GM19395 (cell line): ENCODE measurements around the gene ELAPOR1.
A peak's percentile ranks its signal among the peaks of the same experiment; 100 is the strongest.
"Not testable (repeated sequence)": the region's sequence is repeated elsewhere in the genome, so short reads cannot be mapped to it uniquely, and the experiment has no call there.

Source experiments
- ATAC-seq: cut with Tn5 transposase; IDR thresholded peaks from one replicate; pipeline ENCODE4 v1.9.1; 2021; ENCODE audit warnings: mild to moderate bottlenecking, moderate library complexity; ENCODE audit not compliant: unreplicated experiment

Gene ELAPOR1

GRCh38 chr1:109135940-109136339, 22.0 kb downstream of the ELAPOR1 start:
- no peak for ATAC-seq

- ATAC-seq = no peak
These were observed 22.9 kb downstream of the ELAPOR1 start for GRCh38 chr1:109136766-109137165.

- no peak for ATAC-seq
These were observed 24.0 kb downstream of the ELAPOR1 start for GRCh38 chr1:109137958-109138357.

GRCh38 chr1:109138358-109138757, 24.4 kb downstream of the ELAPOR1 start:
- no peak for ATAC-seq

DNA sequence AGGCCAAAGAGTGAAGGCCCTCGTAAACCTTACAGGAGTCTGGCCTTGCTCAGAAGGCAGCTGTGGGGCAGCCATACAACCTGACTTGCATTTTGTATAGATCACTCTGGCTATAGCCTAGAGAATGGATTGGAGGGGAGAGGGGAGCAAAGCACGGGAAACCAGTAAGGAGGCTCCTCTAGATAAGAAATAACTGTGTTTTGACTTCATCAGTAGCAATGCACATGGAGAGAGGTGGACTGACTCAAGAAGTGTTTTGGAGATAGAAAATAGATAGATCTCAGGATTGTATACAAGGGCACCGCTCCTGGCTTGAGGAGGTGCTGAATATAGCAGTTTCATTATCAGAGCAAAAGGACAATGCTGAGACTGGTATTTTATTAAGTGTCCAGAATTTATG, 26.5 kb downstream of the ELAPOR1 start:
- ATAC-seq = no peak

- no peak for ATAC-seq
These were observed 28.3 kb downstream of the ELAPOR1 start for GRCh38 chr1:109142260-109142659.

DNA sequence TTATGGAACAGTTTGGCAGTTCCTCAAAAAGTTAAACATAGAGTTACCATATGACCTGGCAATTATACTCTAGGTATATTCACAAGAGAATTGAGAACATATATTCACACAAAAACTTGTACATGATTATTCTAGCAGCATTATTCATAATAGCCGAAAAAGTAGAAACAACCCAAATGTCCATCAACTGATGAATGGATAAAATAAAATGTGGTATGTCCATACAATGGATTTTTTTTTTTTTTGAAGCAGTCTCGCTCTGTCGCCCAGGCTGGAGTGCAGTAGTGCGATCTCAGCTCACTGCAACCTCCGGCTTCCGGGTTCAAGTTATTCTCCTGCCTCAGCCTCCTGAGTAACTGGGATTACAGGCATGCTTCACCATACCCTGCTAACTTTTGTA, 28.8 kb downstream of the ELAPOR1 start:
- ATAC-seq = not testable (repeated sequence)

GRCh38 chr1:109148987-109149561, 35.2 kb downstream of the ELAPOR1 start:
- ATAC-seq = no peak

DNA sequence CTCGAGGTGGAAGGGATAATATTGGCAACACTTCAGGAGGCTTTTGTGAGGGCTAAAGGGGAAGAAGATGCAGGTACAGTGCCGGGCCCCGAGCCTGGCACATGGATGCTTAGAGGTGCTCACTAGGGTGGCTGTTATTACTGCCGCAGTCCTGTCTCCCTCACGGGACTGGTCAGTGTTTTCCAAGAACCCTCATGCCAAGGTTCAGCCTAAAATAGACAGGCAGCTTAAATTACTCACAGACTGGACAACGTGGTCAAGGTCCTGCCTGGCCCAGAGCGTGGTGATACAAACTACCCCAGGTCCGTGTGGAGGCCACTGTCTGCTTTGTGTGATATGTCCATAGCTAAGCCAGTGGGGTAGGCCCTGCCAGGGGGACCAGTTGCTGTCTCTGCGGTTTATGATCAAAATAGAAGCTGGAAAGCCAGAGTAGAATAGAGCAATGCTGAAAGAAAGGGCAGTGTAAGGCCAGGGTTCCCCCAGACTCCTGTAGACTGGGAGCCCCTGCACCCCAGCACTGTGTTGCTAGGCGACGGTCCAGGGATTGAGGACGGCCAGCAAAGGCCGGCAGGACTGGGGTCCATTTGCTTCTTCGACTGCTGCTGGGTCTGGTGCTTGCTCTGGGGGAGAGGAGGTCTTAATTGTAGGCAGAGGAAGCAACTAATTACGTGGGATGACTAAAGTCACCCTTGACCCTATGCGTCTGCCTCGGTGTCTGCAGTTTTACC, 36.1 kb downstream of the ELAPOR1 start:
- ATAC-seq = no peak

GRCh38 chr1:109151146-109151990, 37.5 kb downstream of the ELAPOR1 start:
- ATAC-seq = no peak

DNA sequence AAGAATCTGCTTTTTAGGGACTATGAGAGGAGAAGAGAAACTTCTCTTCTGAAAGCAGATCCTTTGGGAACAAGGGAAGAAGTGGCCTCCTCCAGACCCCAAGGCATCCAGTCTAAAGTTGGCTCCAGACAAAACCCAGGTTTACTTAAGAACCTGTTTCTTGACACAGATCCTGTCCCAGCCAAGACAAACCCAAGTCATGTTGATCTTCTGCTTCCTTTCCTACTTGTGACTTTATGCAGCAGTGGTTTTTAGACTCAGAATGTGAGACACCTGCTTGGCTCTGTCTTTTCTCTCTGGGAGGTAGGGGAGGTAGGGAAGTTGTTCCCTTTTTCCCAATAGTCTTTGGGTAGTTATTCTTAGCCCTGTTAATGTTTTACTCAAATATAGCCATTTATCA, 38.3 kb downstream of the ELAPOR1 start:
- no peak for ATAC-seq

- ATAC-seq = no peak
These were observed 43.0 kb downstream of the ELAPOR1 start for GRCh38 chr1:109156916-109157385.

- ATAC-seq = no peak
These were observed 44.5 kb downstream of the ELAPOR1 start for GRCh38 chr1:109158433-109158832.

DNA sequence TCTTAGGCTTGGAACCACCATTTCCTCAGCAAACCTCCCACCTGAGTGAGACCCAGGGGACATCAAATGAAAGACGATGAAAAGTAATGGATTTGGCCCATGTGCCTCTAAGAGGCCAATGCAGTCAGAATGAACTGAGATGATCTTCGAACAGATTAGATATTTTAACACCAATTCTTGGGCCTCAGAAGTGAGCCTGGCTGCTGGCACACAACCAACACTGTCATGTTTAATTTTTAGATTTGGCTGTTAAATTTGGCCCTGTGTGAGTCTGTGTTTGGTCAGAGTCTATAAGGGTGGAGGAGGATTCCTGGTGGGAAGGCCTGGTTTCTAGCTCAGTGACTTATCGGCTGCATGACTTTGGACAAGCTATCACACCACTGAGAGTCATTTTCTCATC, 45.4 kb downstream of the ELAPOR1 start:
- ATAC-seq = no peak

DNA sequence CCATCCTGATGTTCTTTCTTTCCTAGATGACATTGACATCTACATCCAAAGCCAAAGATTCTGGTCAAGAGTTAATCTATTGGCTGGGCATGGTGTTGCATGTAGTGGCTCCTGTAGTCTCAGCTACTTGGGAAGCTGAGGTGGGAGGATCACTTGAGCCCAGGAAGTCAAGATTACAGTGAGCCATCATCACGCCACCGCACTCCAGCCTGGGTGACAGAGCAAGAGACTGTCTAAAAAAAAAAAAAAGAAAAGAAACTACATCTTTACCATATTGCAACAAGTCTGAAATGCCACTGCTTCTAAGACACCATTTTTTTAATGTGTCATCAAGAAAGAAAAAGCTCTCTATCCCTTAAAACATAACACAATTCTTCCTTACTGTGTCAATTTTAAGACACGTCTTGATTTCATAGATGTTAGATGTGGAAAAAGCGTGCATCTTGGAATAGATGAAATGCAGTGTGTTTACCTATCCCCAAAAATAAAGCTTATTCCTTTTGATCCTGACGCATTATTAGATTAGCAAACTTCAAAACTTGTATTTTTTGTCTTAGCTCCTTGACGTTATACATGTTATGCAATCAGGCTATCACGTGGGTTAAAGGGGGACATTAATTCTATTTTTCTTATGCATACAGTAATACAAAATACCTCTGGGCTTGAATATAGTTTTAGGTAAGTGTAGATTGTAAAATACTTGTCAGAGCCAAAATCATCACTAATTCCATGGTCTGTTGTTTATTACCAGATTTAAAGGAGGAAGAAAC, 46.3 kb downstream of the ELAPOR1 start:
- ATAC-seq = no peak

GRCh38 chr1:109161858-109162606, 48.1 kb downstream of the ELAPOR1 start:
- ATAC-seq = peak; percentile 71

DNA sequence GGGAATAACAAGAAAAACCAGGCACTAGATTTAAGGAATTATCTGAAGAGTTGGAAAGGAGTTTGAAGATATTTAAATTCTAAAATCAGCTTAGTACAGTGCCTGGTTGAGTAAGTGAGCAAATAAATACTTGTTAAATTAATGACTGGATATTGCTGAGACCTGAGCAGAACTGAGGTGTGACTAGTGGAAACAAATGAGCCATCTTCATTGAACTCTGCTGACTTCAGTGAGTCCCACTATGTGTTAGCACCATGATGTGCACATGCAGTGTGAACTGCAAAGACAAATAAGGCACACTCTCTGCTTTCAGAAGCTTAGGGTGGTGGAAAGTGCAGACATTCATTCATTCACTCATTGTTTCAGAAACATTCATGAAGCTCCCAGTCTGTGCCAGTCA, 48.7 kb downstream of the ELAPOR1 start:
- ATAC-seq = no peak

- no peak for ATAC-seq
These were observed 49.6 kb downstream of the ELAPOR1 start for GRCh38 chr1:109163551-109163950.
